ENCODE measurements around the gene UMODL1. TPM values are rescaled to one million over a fixed set of nuclear protein-coding genes. Genes with fewer than 3 reads are reported as not detected.

UMODL1 gene
- total RNA-seq, 4 donors from 2014 or later: 0.15 to 0.21 TPM; not detected in 2

DNA sequence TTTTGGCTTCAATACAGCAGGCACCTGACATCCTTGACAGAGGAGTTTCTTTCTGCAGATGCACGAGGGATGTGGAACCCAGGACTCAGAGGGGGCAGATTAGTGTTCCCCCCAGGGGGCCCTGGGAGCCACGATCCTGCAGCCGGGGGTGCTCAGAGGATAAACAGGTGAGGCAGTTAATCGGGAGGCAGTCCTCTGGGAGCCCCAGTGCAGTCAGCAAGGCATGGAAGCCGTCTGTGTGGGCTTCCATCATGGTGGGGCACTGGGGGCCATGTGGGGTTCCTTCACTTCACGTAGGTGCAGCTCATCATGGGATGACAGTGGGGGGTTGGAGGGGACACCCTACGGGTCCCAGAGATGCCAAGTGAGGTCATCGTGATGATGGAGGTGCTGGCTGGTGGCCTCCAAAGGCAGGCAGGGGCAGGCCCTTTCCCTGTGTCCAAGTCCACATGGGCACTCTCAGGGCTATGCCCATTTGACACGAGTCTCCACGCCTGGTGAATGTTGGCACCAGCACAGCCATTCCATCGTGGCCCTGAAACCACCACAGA is 88.5 kb downstream of the UMODL1 start:
- peak; percentile 32 to 46 for DNase-seq (ENCODE audit: low spot score in 2 of 2)
- TF ChIP-seq POLR2A (IDR thresholded peaks at IDR 0.05) (no peak), EP300 (IDR thresholded peaks at IDR 0.05) (no peak)
- TF ChIP-seq, protein P1, sequence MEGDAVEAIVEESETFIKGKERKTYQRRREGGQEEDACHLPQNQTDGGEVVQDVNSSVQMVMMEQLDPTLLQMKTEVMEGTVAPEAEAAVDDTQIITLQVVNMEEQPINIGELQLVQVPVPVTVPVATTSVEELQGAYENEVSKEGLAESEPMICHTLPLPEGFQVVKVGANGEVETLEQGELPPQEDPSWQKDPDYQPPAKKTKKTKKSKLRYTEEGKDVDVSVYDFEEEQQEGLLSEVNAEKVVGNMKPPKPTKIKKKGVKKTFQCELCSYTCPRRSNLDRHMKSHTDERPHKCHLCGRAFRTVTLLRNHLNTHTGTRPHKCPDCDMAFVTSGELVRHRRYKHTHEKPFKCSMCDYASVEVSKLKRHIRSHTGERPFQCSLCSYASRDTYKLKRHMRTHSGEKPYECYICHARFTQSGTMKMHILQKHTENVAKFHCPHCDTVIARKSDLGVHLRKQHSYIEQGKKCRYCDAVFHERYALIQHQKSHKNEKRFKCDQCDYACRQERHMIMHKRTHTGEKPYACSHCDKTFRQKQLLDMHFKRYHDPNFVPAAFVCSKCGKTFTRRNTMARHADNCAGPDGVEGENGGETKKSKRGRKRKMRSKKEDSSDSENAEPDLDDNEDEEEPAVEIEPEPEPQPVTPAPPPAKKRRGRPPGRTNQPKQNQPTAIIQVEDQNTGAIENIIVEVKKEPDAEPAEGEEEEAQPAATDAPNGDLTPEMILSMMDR (IDR thresholded peaks at IDR 0.05): no peak
- no peak overlapping the region for H3K27ac ChIP-seq

DNA sequence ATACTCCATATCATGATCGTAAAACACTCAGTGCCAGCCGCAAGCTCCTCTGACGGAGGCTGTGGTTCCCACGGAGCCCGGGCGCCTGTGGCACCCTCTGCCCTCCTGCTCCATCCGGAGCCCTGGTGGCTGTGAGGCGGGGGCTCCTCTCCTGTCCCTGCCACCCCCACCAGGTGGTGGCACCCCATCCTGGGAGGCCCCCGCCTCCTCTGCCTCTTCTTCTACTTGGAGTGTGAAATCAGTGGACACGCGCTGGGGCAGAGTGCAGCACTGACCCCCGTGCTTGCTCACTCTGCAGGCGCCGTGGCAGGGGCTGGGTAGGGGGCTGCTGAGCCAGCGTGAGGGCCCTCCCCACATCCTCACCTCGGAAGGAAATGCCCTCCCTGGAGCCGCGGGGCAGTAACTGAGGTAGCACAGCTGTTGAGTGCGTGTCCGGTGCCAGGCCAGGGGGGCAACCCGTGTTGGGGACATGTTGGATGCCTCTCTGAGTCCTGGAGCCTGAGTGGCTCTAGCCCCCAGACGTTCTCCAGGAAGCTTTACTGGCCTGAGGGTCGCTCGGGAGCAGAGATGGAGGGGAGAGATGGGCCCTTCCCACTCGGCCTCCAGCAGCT is 89.1 kb downstream of the UMODL1 start:
- WGBS: 87% methylated on average over 7 of the region's 25 CpGs
- no peak overlapping the region for H3K27ac ChIP-seq
- H3K9me3 ChIP-seq: no peaks in the 10 kb centered on the region
- DNase-seq (ENCODE audit: low spot score in 2 of 2): peak; percentile 50 to 57
- H3K27me3 ChIP-seq: no peaks in the 10 kb centered on the region
- H3K36me3 ChIP-seq: no peaks in the 10 kb centered on the region
- peaks cover 12% of the 10 kb centered on the region for H3K4me1 ChIP-seq
- no peak for TF ChIP-seq POLR2A (IDR thresholded peaks at IDR 0.05)
- TF ChIP-seq, protein P1 (IDR thresholded peaks at IDR 0.05): no peak
- TF ChIP-seq EP300 (IDR thresholded peaks at IDR 0.05): no peak
- TF ChIP-seq POLR2AphosphoS5 (IDR thresholded peaks at IDR 0.05): no peak
- H3K4me3 ChIP-seq: no peak overlapping the region

More for the DNA sequence above, 88.5 kb downstream of the UMODL1 start:
- no peak overlapping the region for H3K4me3 ChIP-seq
- WGBS: 85% methylated on average over 9 of the region's 11 CpGs
- peaks cover 11% of the 10 kb centered on the region for H3K4me1 ChIP-seq
- H3K36me3 ChIP-seq: no peaks in the 10 kb centered on the region
- H3K27me3 ChIP-seq: no peaks in the 10 kb centered on the region
- no peaks in the 10 kb centered on the region for H3K9me3 ChIP-seq

DNA sequence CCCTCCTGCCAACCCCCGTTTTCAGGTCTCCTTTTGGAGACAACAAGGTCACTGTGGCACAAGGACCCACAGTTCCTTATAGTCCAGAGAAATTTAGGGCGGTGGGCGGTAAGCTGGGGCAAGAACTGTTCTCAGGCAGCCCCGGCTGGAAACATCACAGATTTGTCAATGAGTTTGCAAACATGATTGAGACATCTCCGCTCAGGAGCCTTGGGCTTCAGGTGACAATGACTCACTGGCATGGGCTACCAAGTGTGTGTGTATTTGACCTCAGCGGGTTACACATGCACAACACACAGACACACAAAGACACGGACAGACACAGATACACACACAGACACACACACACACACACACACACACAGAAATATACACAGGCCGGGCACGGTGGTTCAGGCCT is 89.6 kb downstream of the UMODL1 start:
- Histone ChIP-seq H3K9me3 (no peaks in the 10 kb centered on the region), H3K36me3 (no peaks in the 10 kb centered on the region), H3K27ac (no peak overlapping the region), H3K4me3 (no peak overlapping the region), H3K4me1 (peaks cover 12% of the 10 kb centered on the region), H3K27me3 (no peaks in the 10 kb centered on the region)
- WGBS: 89% methylated on average over 5 of the region's 9 CpGs
- DNase-seq (ENCODE audit: low spot score in 2 of 2): peak in 1 of 2 donors; percentile 47
- no peak for TF ChIP-seq EP300 (IDR thresholded peaks at IDR 0.05)
- no peak for TF ChIP-seq POLR2AphosphoS5 (IDR thresholded peaks at IDR 0.05)
- TF ChIP-seq POLR2A (IDR thresholded peaks at IDR 0.05): no peak
- TF ChIP-seq, protein P1 (IDR thresholded peaks at IDR 0.05): no peak

DNA sequence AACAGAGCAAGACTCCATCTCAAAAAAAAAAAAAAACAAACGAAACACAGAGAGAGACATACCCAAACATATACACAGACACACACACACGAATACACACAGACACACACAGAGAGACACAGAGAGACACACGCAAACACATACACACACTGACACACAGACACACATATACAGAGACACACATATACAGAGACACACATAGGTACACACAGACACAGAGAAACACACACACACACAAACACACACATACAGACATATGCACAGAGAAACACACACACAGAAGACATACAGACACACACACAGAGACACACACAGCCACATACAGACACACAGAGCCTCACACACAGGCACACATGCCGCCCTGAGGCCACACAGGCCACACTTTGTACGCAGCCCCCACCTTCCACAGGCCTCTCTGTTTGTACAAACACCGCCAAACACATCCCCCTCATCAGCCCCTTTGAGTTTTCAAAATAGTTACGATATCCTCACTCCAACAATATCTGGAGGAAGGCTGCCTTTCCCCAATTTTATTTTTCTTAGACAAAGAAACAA is 90.4 kb downstream of the UMODL1 start:
- Histone ChIP-seq H3K4me1 (peaks cover 12% of the 10 kb centered on the region), H3K36me3 (no peaks in the 10 kb centered on the region), H3K4me3 (no peak overlapping the region), H3K27me3 (no peaks in the 10 kb centered on the region), H3K9me3 (no peaks in the 10 kb centered on the region), H3K27ac (no peak overlapping the region)
- TF ChIP-seq POLR2AphosphoS5 (IDR thresholded peaks at IDR 0.05) (no peak), POLR2A (IDR thresholded peaks at IDR 0.05) (no peak), EP300 (IDR thresholded peaks at IDR 0.05) (no peak)
- TF ChIP-seq, protein P1 (IDR thresholded peaks at IDR 0.05): no peak
- no peak for DNase-seq (ENCODE audit: low spot score in 2 of 2)
- WGBS: 73% methylated on average over 7 of the region's 7 CpGs

DNA sequence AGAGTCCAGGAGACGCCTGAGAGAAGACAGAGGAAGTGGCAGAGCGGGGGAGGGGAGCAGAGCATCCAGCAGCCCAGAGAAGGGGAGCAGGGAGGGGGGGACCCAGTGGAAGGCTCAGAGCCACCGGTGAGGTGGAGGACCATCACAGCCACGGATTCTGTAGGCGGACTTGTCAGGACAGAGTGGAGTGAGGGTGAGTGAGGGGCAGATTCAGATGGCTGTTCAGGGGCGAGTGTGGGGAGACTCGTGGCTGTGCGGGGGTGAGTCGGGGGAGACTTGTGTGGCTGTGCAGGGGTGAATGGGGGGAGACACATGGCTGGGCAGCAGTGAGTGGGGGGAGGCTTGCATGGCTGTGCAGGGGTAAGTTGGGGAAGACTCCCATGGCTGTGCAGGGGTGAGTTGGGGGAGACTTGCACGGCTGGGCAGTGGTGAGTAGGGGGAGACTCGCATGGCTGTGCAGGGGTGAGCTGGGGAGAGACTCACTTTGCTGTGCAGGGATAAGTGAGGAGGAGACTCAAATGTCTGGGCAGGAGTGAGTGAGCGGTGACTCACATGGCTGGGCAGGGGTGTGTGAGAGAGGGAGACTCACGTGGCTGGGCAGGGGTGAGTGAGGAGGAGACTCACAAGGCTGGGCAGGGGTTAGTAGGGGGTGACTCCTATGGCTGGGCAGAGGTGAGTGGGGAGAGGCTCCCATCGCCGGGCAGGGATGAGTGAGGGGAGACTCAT is 91.0 kb downstream of the UMODL1 start:
- Histone ChIP-seq H3K4me3 (no peak overlapping the region), H3K27me3 (no peaks in the 10 kb centered on the region), H3K4me1 (peaks cover 7% of the 10 kb centered on the region), H3K36me3 (no peaks in the 10 kb centered on the region), H3K9me3 (no peaks in the 10 kb centered on the region), H3K27ac (no peak overlapping the region)
- TF ChIP-seq, protein P1 (IDR thresholded peaks at IDR 0.05): no peak
- no peak for TF ChIP-seq POLR2A (IDR thresholded peaks at IDR 0.05)
- no peak for TF ChIP-seq POLR2AphosphoS5 (IDR thresholded peaks at IDR 0.05)
- TF ChIP-seq EP300 (IDR thresholded peaks at IDR 0.05): no peak
- DNase-seq (ENCODE audit: low spot score in 2 of 2): peak; percentile 64 to 73
- WGBS: 56% methylated on average over 15 of the region's 15 CpGs

Data from suprapubic skin (tissue), 4 donors.